HG02852 (cell line): ENCODE results near the gene ANKZF1.
"Not testable (repeated sequence)": the region's sequence is repeated elsewhere in the genome, so short reads cannot be mapped to it uniquely, and the experiment has no call there.

Experiments used
- ATAC-seq: cut with Tn5 transposase; IDR thresholded peaks from one replicate; pipeline ENCODE4 v1.9.1; 2021; ENCODE audit warnings: mild to moderate bottlenecking, moderate library complexity; ENCODE audit not compliant: unreplicated experiment

ANKZF1 gene, protein sequence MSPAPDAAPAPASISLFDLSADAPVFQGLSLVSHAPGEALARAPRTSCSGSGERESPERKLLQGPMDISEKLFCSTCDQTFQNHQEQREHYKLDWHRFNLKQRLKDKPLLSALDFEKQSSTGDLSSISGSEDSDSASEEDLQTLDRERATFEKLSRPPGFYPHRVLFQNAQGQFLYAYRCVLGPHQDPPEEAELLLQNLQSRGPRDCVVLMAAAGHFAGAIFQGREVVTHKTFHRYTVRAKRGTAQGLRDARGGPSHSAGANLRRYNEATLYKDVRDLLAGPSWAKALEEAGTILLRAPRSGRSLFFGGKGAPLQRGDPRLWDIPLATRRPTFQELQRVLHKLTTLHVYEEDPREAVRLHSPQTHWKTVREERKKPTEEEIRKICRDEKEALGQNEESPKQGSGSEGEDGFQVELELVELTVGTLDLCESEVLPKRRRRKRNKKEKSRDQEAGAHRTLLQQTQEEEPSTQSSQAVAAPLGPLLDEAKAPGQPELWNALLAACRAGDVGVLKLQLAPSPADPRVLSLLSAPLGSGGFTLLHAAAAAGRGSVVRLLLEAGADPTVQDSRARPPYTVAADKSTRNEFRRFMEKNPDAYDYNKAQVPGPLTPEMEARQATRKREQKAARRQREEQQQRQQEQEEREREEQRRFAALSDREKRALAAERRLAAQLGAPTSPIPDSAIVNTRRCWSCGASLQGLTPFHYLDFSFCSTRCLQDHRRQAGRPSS

DNA sequence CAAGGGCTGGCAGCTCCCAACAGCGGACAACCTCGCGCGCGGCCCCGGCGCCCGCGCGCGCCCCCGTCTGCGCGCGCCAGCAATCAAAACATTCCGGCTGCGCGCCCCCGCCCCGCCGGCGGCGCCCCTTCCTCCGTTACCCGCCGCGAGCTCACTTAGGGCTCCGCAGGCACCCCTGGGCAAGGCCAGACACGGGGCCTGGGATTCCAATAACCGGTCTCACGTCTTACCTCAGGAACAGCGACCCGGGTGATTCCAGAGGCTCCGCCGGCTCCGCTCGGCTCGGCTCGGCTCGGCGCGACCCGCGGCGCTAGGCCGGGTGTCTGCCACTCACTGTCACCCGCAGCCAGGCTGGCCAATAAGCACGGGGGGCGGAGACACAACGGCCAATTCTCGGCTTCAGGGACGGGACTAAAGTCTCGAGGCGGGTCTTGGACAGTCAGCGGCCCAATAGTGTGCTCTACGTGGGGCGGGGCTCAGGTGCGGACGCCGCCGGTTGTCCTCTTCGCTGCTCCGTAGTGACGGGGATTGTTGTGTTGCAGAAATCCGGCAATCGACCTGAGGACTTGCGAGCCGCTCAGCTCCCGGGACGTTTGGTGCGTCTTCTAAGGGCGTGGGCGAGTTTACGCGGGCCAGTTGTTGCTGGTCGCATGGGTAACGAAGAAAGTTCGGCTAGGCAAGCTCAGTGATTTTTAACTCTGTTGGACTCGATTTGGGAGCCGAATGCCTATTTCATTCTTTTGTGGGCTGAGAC, at the start of gene ANKZF1, which contains the start of gene ATG9A:
Gene ANKZF1, plus strand, starts transcription at position 502 of the 754 bp plus-strand sequence. CDS start 452 bp downstream, outside the sequence.
Gene ATG9A, minus strand, starts transcription at position 332 of the 754 bp plus-strand sequence. CDS start 1,612 bp downstream, outside the sequence.
- ATAC-seq = peak; percentile 98

DNA sequence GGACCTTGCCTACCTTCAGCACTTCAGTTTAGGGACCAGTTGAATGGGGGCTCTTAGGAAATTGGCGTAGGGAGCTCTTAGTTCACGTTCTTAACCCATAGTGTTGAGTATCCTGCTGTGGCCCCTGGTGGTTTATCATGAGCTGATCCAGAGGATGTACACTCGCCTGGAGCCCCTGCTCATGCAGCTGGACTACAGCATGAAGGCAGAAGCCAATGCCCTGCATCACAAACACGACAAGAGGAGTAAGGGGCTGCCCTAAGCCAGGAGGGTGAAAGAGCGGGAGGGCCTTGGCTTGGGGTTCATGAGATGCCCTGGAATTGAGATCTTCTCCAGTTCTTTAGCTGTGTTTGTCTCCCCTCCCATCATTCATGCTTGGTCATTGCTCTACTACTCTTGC, 48.6 kb upstream of the ANKZF1 start:
- ATAC-seq = no peak

DNA sequence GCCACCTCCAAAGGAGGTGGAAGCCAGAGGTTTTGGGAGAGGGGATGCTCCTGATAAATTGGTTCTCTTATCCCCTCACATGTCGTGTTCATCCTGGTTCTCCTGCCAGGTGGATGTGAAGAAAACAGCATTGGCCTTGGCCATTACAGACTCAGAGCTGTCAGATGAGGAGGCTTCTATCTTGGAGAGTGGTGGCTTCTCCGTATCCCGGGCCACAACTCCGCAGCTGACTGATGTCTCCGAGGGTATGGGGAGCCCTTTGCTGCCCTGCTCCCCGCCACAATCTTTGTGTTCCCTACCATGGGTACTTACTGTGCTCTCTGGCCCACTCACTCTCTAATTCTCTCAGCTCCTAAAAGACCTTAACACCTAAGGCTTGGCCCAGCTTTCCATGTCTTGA, 48.1 kb upstream of the ANKZF1 start:
- ATAC-seq = no peak

DNA sequence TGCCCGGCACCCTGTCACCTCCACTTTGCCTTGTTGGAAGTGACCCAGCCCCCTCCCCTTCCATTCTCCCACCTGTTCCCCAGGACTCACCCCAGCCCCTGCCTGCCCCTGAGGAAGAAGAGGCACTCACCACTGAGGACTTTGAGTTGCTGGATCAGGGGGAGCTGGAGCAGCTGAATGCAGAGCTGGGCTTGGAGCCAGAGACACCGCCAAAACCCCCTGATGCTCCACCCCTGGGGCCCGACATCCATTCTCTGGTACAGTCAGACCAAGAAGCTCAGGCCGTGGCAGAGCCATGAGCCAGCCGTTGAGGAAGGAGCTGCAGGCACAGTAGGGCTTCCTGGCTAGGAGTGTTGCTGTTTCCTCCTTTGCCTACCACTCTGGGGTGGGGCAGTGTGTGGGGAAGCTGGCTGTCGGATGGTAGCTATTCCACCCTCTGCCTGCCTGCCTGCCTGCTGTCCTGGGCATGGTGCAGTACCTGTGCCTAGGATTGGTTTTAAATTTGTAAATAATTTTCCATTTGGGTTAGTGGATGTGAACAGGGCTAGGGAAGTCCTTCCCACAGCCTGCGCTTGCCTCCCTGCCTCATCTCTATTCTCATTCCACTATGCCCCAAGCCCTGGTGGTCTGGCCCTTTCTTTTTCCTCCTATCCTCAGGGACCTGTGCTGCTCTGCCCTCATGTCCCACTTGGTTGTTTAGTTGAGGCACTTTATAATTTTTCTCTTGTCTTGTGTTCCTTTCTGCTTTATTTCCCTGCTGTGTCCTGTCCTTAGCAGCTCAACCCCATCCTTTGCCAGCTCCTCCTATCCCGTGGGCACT, 47.1 kb upstream of the ANKZF1 start:
- no peak for ATAC-seq

DNA sequence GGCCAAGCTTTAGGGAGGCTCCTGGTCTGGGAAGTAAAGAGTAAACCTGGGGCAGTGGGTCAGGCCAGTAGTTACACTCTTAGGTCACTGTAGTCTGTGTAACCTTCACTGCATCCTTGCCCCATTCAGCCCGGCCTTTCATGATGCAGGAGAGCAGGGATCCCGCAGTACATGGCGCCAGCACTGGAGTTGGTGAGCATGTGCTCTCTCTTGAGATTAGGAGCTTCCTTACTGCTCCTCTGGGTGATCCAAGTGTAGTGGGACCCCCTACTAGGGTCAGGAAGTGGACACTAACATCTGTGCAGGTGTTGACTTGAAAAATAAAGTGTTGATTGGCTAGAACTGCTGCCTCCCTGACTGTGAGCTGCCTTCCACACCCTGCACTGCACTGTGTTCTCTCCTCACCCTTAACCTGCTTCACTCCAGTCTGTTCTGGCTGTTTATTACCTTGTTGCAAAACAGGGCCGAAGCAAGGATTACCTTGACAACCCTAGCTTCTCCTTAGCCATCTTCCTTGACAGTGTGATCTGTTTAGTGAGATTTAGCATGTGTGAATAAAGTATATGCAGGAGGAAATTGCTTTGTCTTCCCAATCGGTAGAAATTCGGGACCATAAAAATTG, 46.3 kb upstream of the ANKZF1 start:
- no peak for ATAC-seq

DNA sequence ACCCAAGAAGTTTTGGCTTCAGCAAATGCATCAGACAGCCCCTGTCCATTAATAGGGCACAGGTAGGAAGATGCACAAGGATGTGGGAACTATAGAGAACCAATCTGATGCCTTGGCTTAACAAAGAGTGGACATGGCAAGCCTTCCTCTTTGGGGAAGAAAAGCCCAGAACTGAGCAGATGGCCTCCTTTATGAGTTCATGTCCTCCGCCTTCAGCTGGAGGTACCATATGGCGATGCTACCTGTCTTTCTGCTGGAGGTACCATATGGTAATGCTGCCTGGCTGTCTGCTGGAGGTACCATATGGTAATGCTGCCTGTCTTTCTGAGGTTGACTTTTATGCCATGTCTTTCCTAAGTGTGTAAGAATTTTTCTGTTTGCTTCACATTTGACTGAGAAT, 45.5 kb upstream of the ANKZF1 start:
- ATAC-seq = no peak

DNA sequence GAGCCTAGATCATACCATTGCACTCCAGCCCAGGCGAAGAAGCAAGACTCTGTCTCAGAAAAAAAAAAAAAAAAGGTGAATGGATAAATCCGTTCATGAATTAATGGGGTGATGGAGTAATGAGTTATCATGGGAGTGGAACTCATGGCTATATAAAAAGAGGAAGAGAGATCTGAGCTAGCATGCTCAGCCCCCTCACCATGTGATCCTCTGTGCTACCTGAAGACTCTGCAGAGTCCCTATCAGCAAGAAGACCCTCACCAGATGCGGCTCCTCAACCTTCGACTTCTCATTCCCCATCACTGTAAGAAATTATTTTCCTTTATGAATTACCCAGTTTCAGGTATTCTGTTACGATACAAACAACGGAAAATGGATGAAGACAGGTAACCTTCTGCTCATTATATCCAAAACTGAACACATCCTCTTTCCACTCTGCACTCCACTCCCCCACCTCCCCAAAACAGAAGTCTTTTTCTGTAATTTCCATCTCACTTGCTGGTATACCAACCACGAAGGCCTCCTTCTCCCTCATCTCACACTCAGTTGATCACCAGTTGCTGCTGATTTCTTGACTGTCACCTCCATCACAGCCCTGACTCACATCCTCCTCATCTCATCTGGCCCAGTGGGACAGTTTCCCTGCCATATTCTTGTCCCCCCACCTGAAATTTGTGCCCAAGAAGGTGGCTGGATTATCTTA, 42.7 kb upstream of the ANKZF1 start:
- ATAC-seq = no peak

DNA sequence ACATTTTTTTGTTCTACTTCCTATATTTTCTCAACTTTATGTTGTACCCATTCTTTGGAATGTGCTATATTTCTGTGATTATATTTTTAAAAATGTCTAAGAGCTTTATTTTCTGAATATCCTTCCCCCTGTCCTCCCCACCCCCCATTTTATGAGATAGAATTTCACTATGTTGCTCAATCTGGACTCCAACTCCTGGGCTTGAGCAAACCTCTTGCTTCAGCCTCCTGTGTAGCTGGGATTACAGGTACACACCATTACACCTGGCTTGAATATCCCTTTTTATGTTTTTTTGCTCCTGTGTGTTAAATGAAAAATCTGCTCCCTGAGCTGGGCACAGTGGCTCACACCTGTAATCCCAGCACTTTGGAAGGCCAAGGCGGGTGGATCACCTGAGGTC, 32.2 kb upstream of the ANKZF1 start:
- ATAC-seq = no peak

DNA sequence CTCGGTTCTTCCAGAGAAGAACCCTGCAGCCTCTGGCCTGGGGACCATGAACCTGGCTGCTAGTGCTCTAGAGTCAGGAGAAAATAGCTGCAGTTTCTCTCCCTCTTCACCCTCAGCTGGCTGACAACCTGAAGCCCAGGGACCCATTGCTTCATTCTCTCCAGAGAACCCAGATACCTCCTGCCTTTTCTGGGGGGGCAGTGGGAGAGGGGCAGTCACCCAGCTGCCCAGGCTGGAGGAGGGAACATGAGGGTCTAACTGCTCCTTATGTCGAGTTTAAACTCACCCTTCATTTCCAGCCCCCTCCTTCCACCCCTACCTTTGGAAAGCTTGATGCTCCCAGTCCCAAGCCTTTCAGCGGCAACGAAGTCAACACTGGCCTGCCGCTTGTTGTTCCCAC, 30.6 kb upstream of the ANKZF1 start:
- ATAC-seq = no peak

DNA sequence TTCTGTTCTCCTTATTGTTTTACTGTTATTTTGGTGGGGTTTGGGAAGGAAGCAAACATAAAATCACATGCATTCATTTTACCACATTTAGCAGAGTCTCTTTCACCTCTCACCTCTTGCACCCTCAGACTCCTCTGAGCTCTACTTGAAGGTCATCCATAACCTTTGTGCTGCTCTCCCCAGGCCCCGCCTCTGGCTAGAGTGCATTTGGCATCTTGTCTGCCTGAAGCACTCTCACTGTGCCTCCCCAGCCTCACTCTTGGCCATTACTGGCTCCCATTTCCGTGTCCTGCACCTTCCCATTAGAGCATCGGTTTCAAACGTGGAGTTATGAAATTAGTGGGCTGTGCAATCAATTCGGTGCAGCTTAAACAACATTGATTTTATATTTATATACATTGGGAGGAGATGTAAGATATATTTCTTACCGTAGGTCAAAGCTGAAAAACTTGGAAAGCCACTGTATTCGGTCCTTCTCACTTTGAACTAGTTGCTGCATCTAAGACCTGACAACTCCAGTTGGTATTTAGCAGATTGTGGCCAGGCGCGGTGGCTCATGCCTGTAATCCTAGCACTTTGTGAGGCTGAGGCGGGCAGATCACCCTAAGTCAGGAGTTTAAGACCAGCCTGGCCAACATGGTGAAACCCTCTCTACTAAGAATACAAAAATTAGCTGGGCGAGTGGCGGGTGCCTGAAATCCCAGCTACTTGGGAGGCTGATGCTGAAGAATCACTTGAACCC, 30.0 kb upstream of the ANKZF1 start:
- no peak for ATAC-seq

DNA sequence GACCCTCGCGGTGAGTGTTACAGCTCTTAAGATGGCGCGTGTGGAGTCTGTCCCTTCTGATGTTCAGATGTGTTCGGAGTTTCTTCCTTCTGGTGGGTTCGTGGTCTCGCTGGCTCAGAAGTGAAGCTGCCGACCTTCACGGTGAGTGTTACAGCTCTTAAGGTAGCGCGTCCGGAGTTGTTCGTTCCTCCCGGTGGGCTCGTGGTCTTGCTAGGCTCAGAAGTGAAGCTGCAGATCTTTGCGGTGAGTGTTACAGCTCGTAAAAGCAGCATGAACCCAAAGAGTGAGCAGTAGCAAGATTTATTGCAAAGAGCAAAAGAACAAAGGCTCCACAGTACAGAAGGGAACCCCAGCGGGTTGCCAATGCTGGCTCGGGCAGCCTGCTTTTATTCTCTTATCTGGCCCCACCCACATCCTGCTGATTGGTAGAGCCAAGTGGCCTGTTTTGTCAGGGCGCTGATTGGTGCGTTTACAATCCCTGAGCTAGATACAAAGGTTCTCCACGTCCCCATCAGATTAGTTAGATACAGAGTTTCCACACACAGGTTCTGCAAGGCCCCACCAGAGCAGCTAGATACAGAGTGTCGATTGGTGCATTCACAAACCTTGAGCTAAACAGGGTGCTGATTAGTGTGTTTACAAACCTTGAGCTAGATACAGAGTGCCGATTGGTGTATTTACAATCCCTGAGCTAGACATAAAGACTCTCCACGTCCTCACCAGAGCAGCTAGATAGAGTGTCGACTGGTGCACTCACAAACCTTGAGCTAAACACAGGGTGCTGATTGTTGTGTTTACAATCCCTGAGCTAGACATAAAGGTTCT, 28.9 kb upstream of the ANKZF1 start:
- ATAC-seq = not testable (repeated sequence)

DNA sequence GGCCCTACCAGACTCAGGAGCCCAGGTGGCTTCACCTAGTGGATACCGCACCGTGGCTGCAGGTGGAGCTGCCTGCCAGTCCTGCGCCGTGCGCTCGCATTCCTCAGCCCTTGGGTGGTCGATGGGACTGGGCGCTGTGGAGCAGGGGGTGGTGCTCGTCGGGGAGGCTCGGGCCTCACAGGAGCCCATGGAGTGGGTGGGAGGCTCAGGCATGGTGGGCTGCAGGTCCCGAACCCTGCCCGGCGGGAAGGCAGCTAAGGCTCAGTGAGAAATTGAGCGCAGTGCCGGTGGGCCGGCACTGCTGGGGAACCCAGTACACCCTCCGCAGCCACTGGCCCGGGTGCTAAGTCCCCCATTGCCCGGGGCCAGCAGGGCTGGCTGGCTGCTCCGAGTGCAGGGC, 28.3 kb upstream of the ANKZF1 start:
- not testable (repeated sequence) for ATAC-seq

DNA sequence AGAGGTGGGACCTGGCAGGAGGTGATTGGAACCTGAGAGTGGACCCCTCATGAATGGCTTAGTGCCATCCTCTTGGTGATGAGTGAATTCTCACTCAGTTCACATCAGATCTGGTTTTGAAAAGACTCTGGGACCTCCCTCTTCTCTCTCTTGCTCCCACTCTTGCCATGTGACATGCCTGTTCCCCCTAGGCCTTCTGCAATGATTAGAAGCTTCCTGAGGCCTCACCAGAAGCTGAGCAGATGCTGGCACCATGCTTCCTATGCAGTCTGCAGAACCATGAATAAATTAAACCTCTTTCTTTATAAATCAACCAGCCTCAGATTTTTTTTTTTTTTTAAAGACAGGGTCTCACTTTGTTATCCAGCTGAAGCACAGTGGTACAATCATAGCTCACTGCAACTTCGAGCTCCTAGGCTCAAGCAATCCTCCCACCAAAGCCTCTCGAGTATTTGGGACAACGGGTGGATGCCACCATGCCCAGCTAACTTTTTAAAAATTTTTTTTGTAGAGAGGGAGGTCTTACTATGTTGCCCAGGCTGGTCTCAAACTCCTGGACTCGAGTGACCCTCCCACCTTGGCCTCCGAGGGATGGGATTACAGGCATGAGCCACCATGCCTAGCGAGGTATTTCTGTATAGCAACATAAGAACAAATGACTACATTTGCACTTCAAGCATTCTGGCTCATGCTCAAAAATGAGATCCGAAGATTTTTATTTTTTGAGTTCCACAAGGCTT, 25.0 kb upstream of the ANKZF1 start:
- no peak for ATAC-seq

DNA sequence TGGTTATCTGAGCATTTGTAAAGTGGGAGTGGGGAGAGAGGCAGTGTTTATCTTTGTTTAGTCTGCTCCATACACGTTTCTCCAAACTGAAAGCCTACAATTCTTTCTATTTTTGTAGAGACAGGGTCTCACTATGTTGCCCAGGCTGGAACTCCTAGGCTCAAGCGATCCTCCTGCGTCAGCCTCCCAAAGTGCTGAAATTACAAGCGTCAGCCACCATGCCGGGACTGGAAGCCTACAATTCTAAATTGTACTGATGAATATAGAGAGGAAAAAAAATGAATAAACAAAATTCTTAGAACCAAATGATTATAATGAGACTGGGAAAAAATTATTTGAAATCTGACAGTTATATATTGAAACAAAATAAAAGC, 24.5 kb upstream of the ANKZF1 start:
- no peak for ATAC-seq

DNA sequence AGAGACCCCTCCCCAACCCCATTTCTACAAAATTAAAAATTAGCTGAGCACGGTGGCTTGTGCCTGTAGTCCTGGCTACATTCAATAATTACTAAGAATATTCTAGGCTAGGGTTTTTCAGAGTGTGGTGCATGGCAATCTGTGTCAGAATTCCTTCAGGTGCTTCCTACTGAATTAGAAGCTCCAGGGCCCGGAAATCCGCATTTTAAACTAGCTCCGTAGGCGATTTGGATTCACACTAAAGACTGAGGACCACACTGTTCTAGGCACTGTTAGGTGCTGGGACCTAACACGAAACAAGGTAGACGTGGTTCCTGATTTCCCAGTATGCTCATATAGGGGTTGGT, 23.7 kb upstream of the ANKZF1 start:
- ATAC-seq = no peak

DNA sequence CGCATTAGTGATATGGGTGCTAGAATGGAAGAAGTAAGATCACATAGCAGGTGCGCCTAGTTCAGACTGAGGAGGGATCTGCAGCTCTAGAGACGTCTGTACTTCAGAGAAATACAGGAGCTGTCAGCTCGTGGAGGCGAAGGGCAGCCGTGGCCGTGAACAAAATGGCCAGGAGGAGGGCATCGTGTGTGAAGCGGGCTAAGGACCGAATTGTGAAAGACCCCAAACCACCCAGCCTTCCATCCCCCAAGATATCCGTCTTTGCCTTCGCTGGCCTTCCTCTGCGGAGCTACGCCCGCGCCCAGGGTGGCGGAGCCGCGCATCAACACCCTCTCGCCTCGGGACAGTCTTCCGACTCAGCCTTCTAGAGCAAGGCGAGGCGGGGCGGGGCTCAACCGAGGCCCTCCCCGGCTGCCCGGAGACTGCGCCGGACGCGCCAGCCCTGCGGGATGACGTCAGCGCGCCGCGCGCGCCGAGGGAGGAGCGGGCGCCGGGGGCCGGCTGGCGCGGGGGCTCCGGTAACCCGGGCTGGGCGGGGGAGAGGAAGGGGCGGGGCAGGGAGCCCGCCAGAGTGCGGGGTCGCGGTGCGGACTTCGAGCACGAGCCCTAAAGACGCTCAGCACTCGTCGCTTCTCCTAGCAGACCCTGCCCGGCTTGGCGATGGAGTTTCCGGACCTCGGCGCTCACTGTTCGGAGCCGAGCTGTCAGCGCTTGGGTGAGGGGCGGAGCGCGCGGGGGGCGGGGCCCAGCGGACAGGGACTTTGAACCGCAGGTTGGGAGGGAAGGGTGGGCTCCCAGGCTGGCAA, 23.1 kb upstream of the ANKZF1 start, which contains the start of gene ZFAND2B:
Gene ZFAND2B, plus strand, starts transcription at position 455 of the 806 bp plus-strand sequence. Its CDS starts 206 bp downstream, at position 661.
- peak; percentile 97 for ATAC-seq
